ENCODE data around the gene GRID1. TPM values are rescaled to one million over a fixed set of nuclear protein-coding genes. Genes with fewer than 3 reads are reported as not detected.

GRID1 gene
- total RNA-seq, 1 experiment from 2014 or later, result not detected

DNA sequence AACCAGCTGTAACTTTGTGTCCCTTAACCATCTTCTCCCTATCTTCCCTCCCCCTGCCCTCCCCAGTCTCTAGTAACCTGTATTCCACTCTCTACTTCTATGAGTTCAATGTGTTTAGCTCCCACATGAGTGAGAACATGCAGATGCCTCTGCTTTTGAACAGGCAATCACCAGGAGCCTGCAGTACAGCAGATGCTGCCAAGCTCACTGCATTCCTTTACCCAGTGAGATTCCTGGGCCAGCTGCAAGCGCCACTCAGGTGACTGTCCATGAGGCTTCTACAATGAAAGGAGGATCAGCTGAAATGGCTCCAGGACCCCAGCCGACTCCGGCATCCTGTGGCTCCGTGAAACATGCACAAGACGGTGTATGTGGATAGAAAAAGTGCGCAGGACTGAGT is 15.7 kb downstream of the GRID1 start:
- DNase-seq, result no peak
- H3K27ac ChIP-seq (ENCODE audit: low read length), result no peak overlapping the region
- H3K79me2 ChIP-seq (ENCODE audit: low read length), result no peaks in the 10 kb centered on the region
- H2AFZ ChIP-seq (ENCODE audit: low read length), result no peak overlapping the region
- no TSS peak for BruUV-seq (replicated peaks)
- H3F3A ChIP-seq (ENCODE audit: low read length, unreplicated experiment), result no peaks in the 10 kb centered on the region
- no peaks in the 10 kb centered on the region for H3K9me3 ChIP-seq (ENCODE audit: low read length)
- CTCF ChIA-PET, result no interaction called here
- H4K20me1 ChIP-seq (ENCODE audit: low read length), result no peaks in the 10 kb centered on the region
- POLR2A ChIA-PET (ENCODE audit: unreplicated experiment), result no interaction called here
- no peaks in the 10 kb centered on the region for H3K36me3 ChIP-seq (ENCODE audit: low read depth, low read length)
- H3K9ac ChIP-seq (ENCODE audit: low read length), result no peak overlapping the region
- no peak overlapping the region for H3K4me3 ChIP-seq (ENCODE audit: low read length)
- H3K4me1 ChIP-seq (ENCODE audit: insufficient read depth, low read length), result peaks cover 4% of the 10 kb centered on the region; the same call in 1 of the 2 replicates
- no peak for TF ChIP-seq EZH2phosphoT487 (IDR thresholded peaks at IDR 0.05; ENCODE audit: borderline replicate concordance, low read length)
- no peak for TF ChIP-seq EZH2 (IDR thresholded peaks at IDR 0.05; ENCODE audit: low read length, unreplicated experiment)
- TF ChIP-seq, protein P1, sequence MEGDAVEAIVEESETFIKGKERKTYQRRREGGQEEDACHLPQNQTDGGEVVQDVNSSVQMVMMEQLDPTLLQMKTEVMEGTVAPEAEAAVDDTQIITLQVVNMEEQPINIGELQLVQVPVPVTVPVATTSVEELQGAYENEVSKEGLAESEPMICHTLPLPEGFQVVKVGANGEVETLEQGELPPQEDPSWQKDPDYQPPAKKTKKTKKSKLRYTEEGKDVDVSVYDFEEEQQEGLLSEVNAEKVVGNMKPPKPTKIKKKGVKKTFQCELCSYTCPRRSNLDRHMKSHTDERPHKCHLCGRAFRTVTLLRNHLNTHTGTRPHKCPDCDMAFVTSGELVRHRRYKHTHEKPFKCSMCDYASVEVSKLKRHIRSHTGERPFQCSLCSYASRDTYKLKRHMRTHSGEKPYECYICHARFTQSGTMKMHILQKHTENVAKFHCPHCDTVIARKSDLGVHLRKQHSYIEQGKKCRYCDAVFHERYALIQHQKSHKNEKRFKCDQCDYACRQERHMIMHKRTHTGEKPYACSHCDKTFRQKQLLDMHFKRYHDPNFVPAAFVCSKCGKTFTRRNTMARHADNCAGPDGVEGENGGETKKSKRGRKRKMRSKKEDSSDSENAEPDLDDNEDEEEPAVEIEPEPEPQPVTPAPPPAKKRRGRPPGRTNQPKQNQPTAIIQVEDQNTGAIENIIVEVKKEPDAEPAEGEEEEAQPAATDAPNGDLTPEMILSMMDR (conservative IDR thresholded peaks at IDR 0.05; ENCODE audit: low read depth, low read length), result no peak
- no peak for ATAC-seq
- intact Hi-C loops (cut with micrococcal nuclease), result no loop called here
- H3K9me2 ChIP-seq (replicated peaks; ENCODE audit: low read length), result no peaks in the 10 kb centered on the region
- H3K4me2 ChIP-seq (ENCODE audit: low read length), result no peak overlapping the region
- H3K27me3 ChIP-seq (ENCODE audit: low read length), result peaks cover 12% of the 10 kb centered on the region

DNA sequence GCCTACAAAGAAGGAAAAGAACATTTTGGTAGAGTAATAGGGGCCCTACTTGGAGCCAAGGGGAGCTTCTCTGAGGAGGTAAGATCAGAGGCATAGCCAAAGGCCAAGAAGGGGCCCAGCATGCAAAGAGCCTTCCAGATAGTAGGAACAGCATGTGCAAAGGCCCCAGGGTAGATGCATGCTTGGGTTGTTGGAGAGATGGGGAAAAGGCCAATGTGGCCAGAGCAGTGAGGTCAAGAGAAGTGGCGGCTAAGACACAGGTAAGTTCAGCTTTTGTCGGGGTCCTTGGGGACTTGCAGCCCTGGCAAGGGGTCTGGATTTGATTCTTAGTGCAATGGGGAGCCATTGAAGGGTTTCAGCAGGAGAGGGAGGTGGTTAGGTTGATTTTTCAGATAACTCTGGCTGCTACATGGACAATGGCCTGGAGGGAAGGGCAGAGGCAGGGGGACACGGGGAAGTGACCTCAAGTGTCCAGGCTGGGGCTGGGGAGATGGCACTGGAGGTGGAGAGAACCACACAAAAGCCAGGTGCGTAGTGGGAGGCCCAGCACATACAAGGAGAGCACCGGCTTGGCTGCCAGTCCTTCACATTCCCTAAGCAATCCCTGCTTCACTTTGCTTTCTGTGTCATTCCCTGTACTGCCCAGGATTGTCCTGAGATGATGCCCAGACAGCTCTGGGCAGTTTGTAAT is 16.5 kb downstream of the GRID1 start:
- CTCF ChIA-PET, result no interaction called here
- H4K20me1 ChIP-seq (ENCODE audit: low read length), result no peaks in the 10 kb centered on the region

More for the DNA sequence above, 16.5 kb downstream of the GRID1 start:
- Histone ChIP-seq H3K9me2 (replicated peaks; ENCODE audit: low read length) (no peaks in the 10 kb centered on the region), H3K9me3 (ENCODE audit: low read length) (no peaks in the 10 kb centered on the region), H3K9ac (ENCODE audit: low read length) (no peak overlapping the region), H3K4me3 (ENCODE audit: low read length) (no peak overlapping the region), H3F3A (ENCODE audit: low read length, unreplicated experiment) (no peaks in the 10 kb centered on the region), H3K36me3 (ENCODE audit: low read depth, low read length) (no peaks in the 10 kb centered on the region), H2AFZ (ENCODE audit: low read length) (no peak overlapping the region), H3K27me3 (ENCODE audit: low read length) (peaks cover 12% of the 10 kb centered on the region), H3K4me1 (ENCODE audit: insufficient read depth, low read length) (peaks cover 4% of the 10 kb centered on the region; the same call in 1 of the 2 replicates), H3K27ac (ENCODE audit: low read length) (no peak overlapping the region), H3K79me2 (ENCODE audit: low read length) (no peaks in the 10 kb centered on the region), H3K4me2 (ENCODE audit: low read length) (no peak overlapping the region)
- no peak for DNase-seq
- TF ChIP-seq, protein P1 (conservative IDR thresholded peaks at IDR 0.05; ENCODE audit: low read depth, low read length), result no peak
- TF ChIP-seq EZH2 (IDR thresholded peaks at IDR 0.05; ENCODE audit: low read length, unreplicated experiment) (no peak), EZH2phosphoT487 (IDR thresholded peaks at IDR 0.05; ENCODE audit: borderline replicate concordance, low read length) (no peak)
- POLR2A ChIA-PET (ENCODE audit: unreplicated experiment), result no interaction called here
- ATAC-seq, result no peak
- intact Hi-C loops (cut with micrococcal nuclease), result loop anchor here (2.0 kb wide), 1 partner anchor 27 kb away; no protein-coding TSS in a partner anchor
- no TSS peak for BruUV-seq (replicated peaks)

Data from PC-3 (cell line).